Mammary epithelial cell (primary cell): ENCODE measurements around the gene NEDD9.

Experiments
- EZH2 ChIP-seq: IDR thresholded peaks from 2 replicates; pipeline ENCODE4 v1.6.1; 2012; ENCODE audit warnings: low read length, inconsistent platforms, borderline replicate concordance
- TF ChIP-seq, protein P1 (sequence below), 2 donors: IDR thresholded peaks in 1 of 2; conservative IDR thresholded peaks in 1 of 2; 2 replicates each; pipeline ENCODE4 v1.5.1; 2011 to 2012; ENCODE audit warnings: inconsistent platforms in 2 of 2, low read length in 2 of 2, mild to moderate bottlenecking in 2 of 2, control low read depth in 1 of 2, low read depth in 1 of 2; ENCODE audit not compliant: insufficient read depth in 1 of 2; ENCODE audit errors: extremely low read depth in 1 of 2

DNA sequence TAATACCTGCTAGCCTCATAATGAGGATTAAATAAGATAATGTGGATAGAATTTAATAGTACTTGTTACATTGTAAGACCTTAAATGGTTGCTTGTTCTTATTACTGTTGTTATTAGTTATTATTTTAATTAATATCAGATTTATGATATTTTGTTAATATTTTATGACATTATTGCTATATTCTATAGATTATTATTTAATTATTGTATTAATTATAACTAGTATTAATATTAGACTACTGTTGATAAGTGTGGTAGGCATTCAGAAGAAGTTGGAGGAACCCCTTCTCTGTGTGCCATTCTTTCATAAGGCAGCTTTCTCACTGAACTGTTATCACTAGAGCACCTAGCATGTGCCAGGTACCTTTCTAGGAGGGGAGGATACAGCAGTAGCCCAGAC lies 2.6 kb upstream of the NEDD9 start:
- TF ChIP-seq EZH2: no peak
- TF ChIP-seq, protein P1, sequence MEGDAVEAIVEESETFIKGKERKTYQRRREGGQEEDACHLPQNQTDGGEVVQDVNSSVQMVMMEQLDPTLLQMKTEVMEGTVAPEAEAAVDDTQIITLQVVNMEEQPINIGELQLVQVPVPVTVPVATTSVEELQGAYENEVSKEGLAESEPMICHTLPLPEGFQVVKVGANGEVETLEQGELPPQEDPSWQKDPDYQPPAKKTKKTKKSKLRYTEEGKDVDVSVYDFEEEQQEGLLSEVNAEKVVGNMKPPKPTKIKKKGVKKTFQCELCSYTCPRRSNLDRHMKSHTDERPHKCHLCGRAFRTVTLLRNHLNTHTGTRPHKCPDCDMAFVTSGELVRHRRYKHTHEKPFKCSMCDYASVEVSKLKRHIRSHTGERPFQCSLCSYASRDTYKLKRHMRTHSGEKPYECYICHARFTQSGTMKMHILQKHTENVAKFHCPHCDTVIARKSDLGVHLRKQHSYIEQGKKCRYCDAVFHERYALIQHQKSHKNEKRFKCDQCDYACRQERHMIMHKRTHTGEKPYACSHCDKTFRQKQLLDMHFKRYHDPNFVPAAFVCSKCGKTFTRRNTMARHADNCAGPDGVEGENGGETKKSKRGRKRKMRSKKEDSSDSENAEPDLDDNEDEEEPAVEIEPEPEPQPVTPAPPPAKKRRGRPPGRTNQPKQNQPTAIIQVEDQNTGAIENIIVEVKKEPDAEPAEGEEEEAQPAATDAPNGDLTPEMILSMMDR (conservative IDR thresholded peaks at IDR 0.05 in 1 of 2, IDR thresholded peaks at IDR 0.05 in 1 of 2; ENCODE audit: extremely low read depth in 1 of 2, insufficient read depth in 1 of 2, low read depth in 1 of 2, low read length in 2 of 2): no peak
